DND-41 (cell line): ENCODE data around the gene RABGAP1.

Experiments
- CTCF ChIP-seq: IDR thresholded peaks from 2 replicates; pipeline ENCODE4 v1.5.1; 2012; ENCODE audit warnings: borderline replicate concordance, low read length, moderate library complexity, mild to moderate bottlenecking; ENCODE audit not compliant: poor library complexity, severe bottlenecking; ENCODE audit errors: extremely low read depth
- EZH2 ChIP-seq: IDR thresholded peaks from 3 replicates; pipeline ENCODE4 v1.6.1; 2012; ENCODE audit warnings: borderline replicate concordance, low read depth, mild to moderate bottlenecking, moderate library complexity, low read length, inconsistent platforms; ENCODE audit not compliant: severe bottlenecking

GRCh38 chr9:123016631-123017030 lies 75.8 kb downstream of the RABGAP1 start:
- TF ChIP-seq CTCF (no peak), EZH2 (no peak)
